Endothelial cell of umbilical vein (primary cell): ENCODE measurements around the gene ZNF678.

Experiments used
- EZH2 ChIP-seq: IDR thresholded peaks from 2 replicates; pipeline ENCODE4 v1.6.1; 2012; ENCODE audit warnings: borderline replicate concordance, low read depth, mild to moderate bottlenecking, moderate library complexity, low read length, inconsistent platforms; ENCODE audit not compliant: severe bottlenecking
- GATA2 ChIP-seq: IDR thresholded peaks from 2 replicates; pipeline ENCODE4 v1.7.0; 2011; ENCODE audit warnings: low read depth, mild to moderate bottlenecking, moderate library complexity, mixed read lengths, low read length; ENCODE audit not compliant: insufficient read length, insufficient read depth
- JUN ChIP-seq: IDR thresholded peaks from 2 replicates; pipeline ENCODE4 v1.6.1; 2011; ENCODE audit warnings: borderline replicate concordance, low read depth; ENCODE audit not compliant: insufficient read length, insufficient read depth
- POLR2A ChIP-seq: IDR thresholded peaks from 2 replicates; pipeline ENCODE4 v1.6.1; 2012; ENCODE audit warnings: low read depth, mild to moderate bottlenecking, control low read depth, low read length
- POLR2AphosphoS5 ChIP-seq: IDR thresholded peaks from 2 replicates; pipeline ENCODE4 v1.6.1; 2012; ENCODE audit warnings: low read depth, mild to moderate bottlenecking, control low read depth, low read length, moderate library complexity; ENCODE audit not compliant: insufficient read depth
- TF ChIP-seq, protein P1 (sequence below), 2 donors: IDR thresholded peaks; 1 replicate in 1 of 2; 2 replicates in 1 of 2; pipeline ENCODE4 v1.5.1; 2011; ENCODE audit warnings: low read length in 2 of 2, mild to moderate bottlenecking in 2 of 2, moderate library complexity in 2 of 2, control low read depth in 1 of 2, inconsistent platforms in 1 of 2, low read depth in 1 of 2; ENCODE audit not compliant: insufficient read depth in 1 of 2; ENCODE audit errors: extremely low read depth in 1 of 2
- TF ChIP-seq, protein P2 (sequence below): IDR thresholded peaks from 2 replicates; pipeline ENCODE4 v1.6.1; 2011; ENCODE audit not compliant: insufficient read depth, insufficient read length

- TF ChIP-seq, protein P1, sequence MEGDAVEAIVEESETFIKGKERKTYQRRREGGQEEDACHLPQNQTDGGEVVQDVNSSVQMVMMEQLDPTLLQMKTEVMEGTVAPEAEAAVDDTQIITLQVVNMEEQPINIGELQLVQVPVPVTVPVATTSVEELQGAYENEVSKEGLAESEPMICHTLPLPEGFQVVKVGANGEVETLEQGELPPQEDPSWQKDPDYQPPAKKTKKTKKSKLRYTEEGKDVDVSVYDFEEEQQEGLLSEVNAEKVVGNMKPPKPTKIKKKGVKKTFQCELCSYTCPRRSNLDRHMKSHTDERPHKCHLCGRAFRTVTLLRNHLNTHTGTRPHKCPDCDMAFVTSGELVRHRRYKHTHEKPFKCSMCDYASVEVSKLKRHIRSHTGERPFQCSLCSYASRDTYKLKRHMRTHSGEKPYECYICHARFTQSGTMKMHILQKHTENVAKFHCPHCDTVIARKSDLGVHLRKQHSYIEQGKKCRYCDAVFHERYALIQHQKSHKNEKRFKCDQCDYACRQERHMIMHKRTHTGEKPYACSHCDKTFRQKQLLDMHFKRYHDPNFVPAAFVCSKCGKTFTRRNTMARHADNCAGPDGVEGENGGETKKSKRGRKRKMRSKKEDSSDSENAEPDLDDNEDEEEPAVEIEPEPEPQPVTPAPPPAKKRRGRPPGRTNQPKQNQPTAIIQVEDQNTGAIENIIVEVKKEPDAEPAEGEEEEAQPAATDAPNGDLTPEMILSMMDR (IDR thresholded peaks at IDR 0.05; ENCODE audit: extremely low read depth in 1 of 2, insufficient read depth in 1 of 2, low read depth in 1 of 2, low read length in 2 of 2): no peak
- TF ChIP-seq, protein P2, sequence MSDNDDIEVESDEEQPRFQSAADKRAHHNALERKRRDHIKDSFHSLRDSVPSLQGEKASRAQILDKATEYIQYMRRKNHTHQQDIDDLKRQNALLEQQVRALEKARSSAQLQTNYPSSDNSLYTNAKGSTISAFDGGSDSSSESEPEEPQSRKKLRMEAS: no peak
- TF ChIP-seq POLR2A (no peak), JUN (no peak), EZH2 (peak; percentile 51), POLR2AphosphoS5 (no peak), GATA2 (no peak)
Measured at GRCh38 chr1:227558732-227559262, 4.6 kb upstream of the ZNF678 start.
